ENCODE results near the gene MARVELD3.
"Not testable (repeated sequence)": the region's sequence is repeated elsewhere in the genome, so short reads cannot be mapped to it uniquely, and the experiment has no call there.

MARVELD3 gene

DNA sequence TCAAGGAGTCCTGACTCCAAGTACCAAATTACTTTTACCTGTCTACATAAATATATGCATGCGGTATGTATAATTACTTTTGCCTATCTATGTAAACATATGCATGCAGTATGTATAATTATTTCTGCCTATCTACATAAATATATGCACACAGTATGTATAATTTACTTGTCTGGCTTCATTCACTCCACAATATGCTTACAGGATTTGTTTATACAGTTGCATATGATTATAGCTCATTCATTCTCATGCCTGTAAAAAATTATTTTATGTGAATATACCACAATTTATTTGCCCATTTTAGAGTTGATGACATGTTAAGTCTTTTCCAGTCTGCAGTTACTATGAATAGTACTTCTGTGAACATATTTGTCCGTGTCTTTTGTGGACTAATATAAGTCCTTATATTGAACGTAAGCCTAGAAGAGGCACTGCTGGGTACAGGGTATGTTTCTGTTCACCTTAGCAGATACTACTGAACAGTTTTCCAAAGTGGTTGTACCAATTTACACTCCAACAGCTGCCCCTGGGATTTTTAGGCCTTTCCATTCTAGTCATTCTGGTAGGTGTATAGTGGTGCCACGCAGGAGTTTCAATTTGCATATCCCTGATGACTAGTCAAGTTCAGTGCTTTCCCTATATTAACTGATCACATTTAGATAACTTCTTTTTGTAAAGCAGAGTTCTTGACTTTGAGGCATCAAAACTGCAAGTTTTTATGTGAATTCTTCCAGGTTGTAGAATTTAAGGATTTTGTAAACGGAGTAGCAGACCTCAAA lies 47.0 kb downstream of the MARVELD3 start:
- no peak for TF ChIP-seq ZNF274 (IDR thresholded peaks at IDR 0.05; ENCODE audit: low read depth, low read length)
- no peak overlapping the region for H3K4me3 ChIP-seq (ENCODE audit: low read length)

DNA sequence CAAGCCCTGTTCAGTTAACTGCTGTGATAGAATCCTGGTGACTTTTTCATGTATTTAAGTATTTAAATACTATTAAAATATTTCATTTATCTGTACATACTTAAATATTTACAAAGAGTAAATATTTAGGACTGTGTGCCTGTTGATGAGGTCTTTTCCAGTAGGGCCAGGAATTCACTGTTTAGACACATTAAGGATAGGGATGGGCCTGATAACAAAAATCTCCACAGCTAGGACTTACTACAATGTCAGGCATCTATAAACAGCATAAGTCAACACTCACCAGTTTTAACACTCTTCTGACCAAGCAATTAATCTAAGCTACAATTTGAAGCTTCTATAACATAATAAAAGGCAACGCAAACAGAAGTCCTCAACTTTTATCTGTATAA lies 47.6 kb downstream of the MARVELD3 start:
- no peak for TF ChIP-seq ZNF274 (IDR thresholded peaks at IDR 0.05; ENCODE audit: low read depth, low read length)
- H3K4me3 ChIP-seq (ENCODE audit: low read length) = no peak overlapping the region

GRCh38 chr16:71674229-71674628 lies 48.2 kb downstream of the MARVELD3 start:
- H3K4me3 ChIP-seq (ENCODE audit: low read length) = no peak overlapping the region
- TF ChIP-seq ZNF274 (IDR thresholded peaks at IDR 0.05; ENCODE audit: low read depth, low read length) = no peak

- H3K4me3 ChIP-seq (ENCODE audit: low read length) = no peak overlapping the region
- TF ChIP-seq ZNF274 (IDR thresholded peaks at IDR 0.05; ENCODE audit: low read depth, low read length) = no peak
These were observed 49.4 kb downstream of the MARVELD3 start for GRCh38 chr16:71675380-71675779.

DNA sequence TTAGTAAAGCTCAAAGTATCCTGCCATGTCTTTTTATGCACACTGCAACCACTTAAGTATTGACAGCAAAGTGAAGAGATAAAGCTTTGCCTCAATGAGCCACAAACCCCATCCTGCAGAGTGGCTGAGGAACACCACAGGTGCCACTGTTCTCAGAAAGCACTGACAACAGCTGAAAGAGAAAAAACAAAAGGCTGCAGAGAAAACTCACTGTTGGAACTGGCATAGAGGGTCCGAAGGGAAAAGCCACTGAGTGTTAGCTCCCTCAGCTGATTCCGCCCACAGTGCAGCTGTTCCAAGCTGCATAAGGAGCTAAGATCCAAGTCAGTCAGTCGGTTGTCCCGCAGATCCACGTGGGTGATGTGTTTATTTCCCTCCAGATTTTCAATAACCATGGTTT lies 50.3 kb downstream of the MARVELD3 start:
- TF ChIP-seq ZNF274 (IDR thresholded peaks at IDR 0.05; ENCODE audit: low read depth, low read length) = no peak
- H3K4me3 ChIP-seq (ENCODE audit: low read length) = no peak overlapping the region

DNA sequence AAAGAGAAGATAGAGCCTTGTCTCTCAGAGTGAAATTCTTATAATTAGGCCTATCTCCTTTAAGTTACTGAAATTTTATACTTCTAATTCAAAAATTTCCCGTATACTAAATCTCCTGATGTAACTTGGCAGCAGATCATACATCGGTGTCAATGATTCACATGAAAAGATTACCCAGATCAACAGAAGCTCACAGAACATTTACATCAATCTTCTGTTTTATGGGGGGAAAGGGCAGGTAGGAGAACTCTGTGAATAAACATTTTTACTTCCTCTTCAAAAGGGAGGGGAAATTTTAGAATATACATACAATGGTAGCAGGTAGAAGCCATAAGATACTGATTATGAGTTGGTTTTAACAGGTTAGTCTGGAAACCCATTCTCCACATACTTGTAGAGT lies 55.4 kb downstream of the MARVELD3 start:
- H3K4me3 ChIP-seq (ENCODE audit: low read length) = no peak overlapping the region
- no peak for TF ChIP-seq ZNF274 (IDR thresholded peaks at IDR 0.05; ENCODE audit: low read depth, low read length)

DNA sequence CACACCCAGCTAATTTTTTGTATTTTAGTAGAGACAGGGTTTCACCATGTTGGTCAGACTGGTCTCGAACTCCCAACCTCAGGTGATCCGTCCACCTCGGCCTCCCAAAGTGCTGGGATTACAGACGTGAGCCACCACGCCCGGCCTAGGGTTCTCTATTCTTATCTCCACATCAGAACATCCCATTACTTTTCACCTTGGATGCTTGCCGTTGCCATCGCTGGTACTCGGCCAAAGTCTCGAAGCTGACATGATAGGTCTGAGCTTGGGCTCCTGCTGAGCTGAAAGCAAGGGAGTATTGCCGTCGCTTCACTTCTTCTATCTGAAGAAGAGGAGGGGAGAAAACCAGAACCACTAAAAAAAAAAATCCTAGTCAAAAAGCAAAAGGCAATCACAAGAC lies 58.3 kb downstream of the MARVELD3 start:
- H3K4me3 ChIP-seq (ENCODE audit: low read length) = not testable (repeated sequence)

Data from GM08714 (cell line).